A549 treated with CORT108297 at 1 μM for 4 hours (cell line): Measurements from ENCODE around the gene DUT. TPM values are rescaled to one million over a fixed set of nuclear protein-coding genes. Genes with fewer than 3 reads are reported as not detected.

ENCODE experiments used
- total RNA-seq: library from RNA; stranded (reverse); fragments of 200-300 nt; extraction: Qiagen RNA extraction; gene quantifications from 5 replicates; pipeline ENCODE4 v1.2.3, GENCODE V29; 2022

Gene DUT
- total RNA-seq = 106 to 112 TPM (median 109 TPM) in 5 replicates

GRCh38 chr15:48330855-48331795, at the start of gene DUT:
TSS of gene DUT (plus strand) at chr15:48331429. CDS start at chr15:48331516, 87 bp downstream.

Other genes starting within 250 kb of the DUT start
- gene SLC24A5, start 210.4 kb upstream of the DUT start, total RNA-seq = not detected in 5 replicates
- gene MYEF2, start 153.1 kb upstream of the DUT start, total RNA-seq = 13.7 to 19.9 TPM (median 15.9 TPM) in 5 replicates
- 0.02 to 0.05 TPM (median 0.03 TPM) in 4 of 5 replicates, not detected in the other for gene CTXN2, start 139.8 kb upstream of the DUT start, total RNA-seq
- not detected in 5 replicates for gene SLC12A1, start 125.1 kb upstream of the DUT start, total RNA-seq